IMR-90 (cell line): ENCODE measurements around the gene NREP. TPM values are rescaled to one million over a fixed set of nuclear protein-coding genes. Genes with fewer than 3 reads are reported as not detected.
A peak's percentile ranks its signal among the peaks of the same experiment; 100 is the strongest.

Source experiments
- ATAC-seq: fragments of 200-7000 bp; cut with Tn5 transposase; 2 replicates; pipeline ENCODE4 v1.9.1; 2020; ENCODE audit warnings: low read depth, mild to moderate bottlenecking, moderate library complexity
- BruUV-seq: library from RNA; stranded (reverse); fragments of 400-500 nt; replicated peaks from 2 replicates; lab custom pipeline; 2021; lab: Mats Ljungman, UMichigan
- CTCF ChIA-PET: fragments of 300-600 bp; formaldehyde crosslinking; extraction: SDS; loops from one replicate; lab custom pipeline; 2021; ENCODE audit warnings: antibody characterized with exemption; lab: Yijun Ruan, JAX
- POLR2A ChIA-PET: fragments of 300-600 bp; sonication (Branson Sonifier 250); formaldehyde crosslinking; loops from one replicate; lab custom pipeline; 2022; ENCODE audit warnings: antibody characterized with exemption; ENCODE audit not compliant: unreplicated experiment; lab: Charles Lee
- DNase-seq: peaks from one replicate; pipeline ENCODE4 v3.0.0; 2013
- H2AFZ ChIP-seq: replicated peaks from 2 replicates; pipeline ENCODE3; 2013; ENCODE audit warnings: low read length, mild to moderate bottlenecking; ENCODE audit not compliant: poor library complexity
- H2AK5ac ChIP-seq: 2 replicates; pipeline ENCODE4 v1.6.1; 2013; ENCODE audit warnings: low read depth, low read length, inconsistent platforms
- H2AK9ac ChIP-seq: replicated peaks from 2 replicates; pipeline ENCODE3; 2013; ENCODE audit warnings: mild to moderate bottlenecking, low read depth, low read length, moderate library complexity; ENCODE audit not compliant: poor library complexity
- H2BK120ac ChIP-seq: 2 replicates; pipeline ENCODE4 v1.6.1; 2013; ENCODE audit warnings: low read depth, low read length, inconsistent platforms
- H2BK15ac ChIP-seq: 3 replicates; pipeline ENCODE4 v1.6.1; 2013; ENCODE audit warnings: low read depth, low read length, inconsistent platforms
- H2BK20ac ChIP-seq: 2 replicates; pipeline ENCODE4 v1.6.1; 2013; ENCODE audit warnings: low read depth, mild to moderate bottlenecking, inconsistent platforms, low read length, moderate library complexity
- H2BK5ac ChIP-seq: 2 replicates; pipeline ENCODE4 v1.6.1; 2013; ENCODE audit warnings: mild to moderate bottlenecking, low read depth, low read length, inconsistent platforms; ENCODE audit not compliant: poor library complexity, severe bottlenecking
- H3K14ac ChIP-seq: replicated peaks from 2 replicates; pipeline ENCODE4 v1.6.1; 2013; ENCODE audit warnings: low read depth, low read length, inconsistent platforms
- H3K18ac ChIP-seq: 2 replicates; pipeline ENCODE4 v1.6.1; 2013; ENCODE audit warnings: low read depth, low read length, control low read depth
- H3K23ac ChIP-seq: 2 replicates; pipeline ENCODE4 v1.6.1; 2013; ENCODE audit warnings: low read depth, low read length, inconsistent platforms
- H3K27ac ChIP-seq: 2 replicates; pipeline ENCODE4 v1.5.1; 2013; ENCODE audit warnings: mild to moderate bottlenecking, control low read depth, low read length; ENCODE audit not compliant: insufficient read depth
- H3K27me3 ChIP-seq: 2 replicates; pipeline ENCODE4 v1.6.1; 2013; ENCODE audit warnings: low read length; ENCODE audit not compliant: control insufficient read depth, insufficient read depth
- H3K36me3 ChIP-seq: 2 replicates; pipeline ENCODE4 v1.6.1; 2013; ENCODE audit warnings: low read length, mixed read lengths; ENCODE audit not compliant: control insufficient read depth, insufficient read depth
- H3K4ac ChIP-seq: 2 replicates; pipeline ENCODE4 v1.6.1; 2013; ENCODE audit warnings: low read depth, low read length, inconsistent platforms
- H3K4me1 ChIP-seq: 2 replicates; pipeline ENCODE4 v1.6.1; 2013; ENCODE audit warnings: low read length, mixed read lengths; ENCODE audit not compliant: control insufficient read depth, insufficient read depth
- H3K4me2 ChIP-seq: 2 replicates; pipeline ENCODE4 v1.6.1; 2013; ENCODE audit warnings: low read depth, mild to moderate bottlenecking, control low read depth, low read length, moderate library complexity
- H3K4me3 ChIP-seq: 2 replicates; pipeline ENCODE4 v1.5.1; 2013; ENCODE audit warnings: low read depth, mild to moderate bottlenecking, control low read depth, low read length, moderate library complexity; ENCODE audit not compliant: insufficient read depth
- H3K56ac ChIP-seq: 2 replicates; pipeline ENCODE4 v1.6.1; 2013; ENCODE audit warnings: low read length, inconsistent platforms; ENCODE audit not compliant: insufficient read depth; ENCODE audit errors: extremely low read depth
- H3K79me1 ChIP-seq, 2 experiments: 2 replicates each; pipeline ENCODE4 v1.6.1; 2013; ENCODE audit warnings: low read length in 2 of 2, inconsistent platforms in 1 of 2, low read depth in 1 of 2
- H3K9ac ChIP-seq: 2 replicates; pipeline ENCODE4 v1.6.1; 2013; ENCODE audit warnings: low read depth, low read length, control low read depth
- H3K9me1 ChIP-seq: 2 replicates; pipeline ENCODE4 v1.6.1; 2013; ENCODE audit warnings: low read length, inconsistent platforms; ENCODE audit not compliant: insufficient read depth
- H3K9me3 ChIP-seq: 2 replicates; pipeline ENCODE4 v1.6.1; 2013; ENCODE audit warnings: low read length; ENCODE audit not compliant: control insufficient read depth, insufficient read depth
- H4K20me1 ChIP-seq: 2 replicates; pipeline ENCODE4 v1.6.1; 2013; ENCODE audit warnings: low read length, inconsistent platforms; ENCODE audit not compliant: insufficient read depth
- H4K5ac ChIP-seq: 2 replicates; pipeline ENCODE4 v1.6.1; 2013; ENCODE audit warnings: mild to moderate bottlenecking, low read depth, low read length, control low read depth
- H4K8ac ChIP-seq, 2 experiments: 2 replicates each; pipeline ENCODE4 v1.6.1; 2013; ENCODE audit warnings: low read depth in 2 of 2, low read length in 2 of 2, control low read depth in 1 of 2, inconsistent platforms in 1 of 2
- H4K91ac ChIP-seq: 2 replicates; pipeline ENCODE4 v1.6.1; 2013; ENCODE audit warnings: low read depth, low read length, inconsistent platforms; ENCODE audit not compliant: insufficient read depth
- BHLHE40 ChIP-seq: fragments of 150-350 bp; IDR thresholded peaks from 2 replicates; pipeline ENCODE4 v1.6.1; 2016; ENCODE audit warnings: mild to moderate bottlenecking, low read depth, low read length
- ELK1 ChIP-seq: fragments of 150-350 bp; IDR thresholded peaks from 2 replicates; pipeline ENCODE4 v1.6.1; 2016; ENCODE audit warnings: low read depth, mild to moderate bottlenecking, low read length, moderate library complexity, borderline replicate concordance
- RFX5 ChIP-seq: IDR thresholded peaks from 2 replicates; pipeline ENCODE4 v1.8.0; 2012; ENCODE audit warnings: low read depth, mild to moderate bottlenecking, low read length, moderate library complexity
- WGBS, 2 experiments: methylation state at CpG; one replicate each; pipeline versions ENCODE4 v1.1.5 to v1.1.7; 2013; ENCODE audit warnings: missing lambda C conversion rate in 2 of 2; ENCODE audit not compliant: insufficient read length in 1 of 2; ENCODE audit errors: extremely low coverage in 2 of 2; 5-methylcytosine and 5-hydroxymethylcytosine counted together
- dilution Hi-C: fragments of 300-500 bp; cut with HindIII; formaldehyde crosslinking; loops from one replicate; pipeline ENCODE4 v1.14.3; 2018; ENCODE audit warnings: low sequenced_read_pairs; ENCODE audit not compliant: unreplicated experiment
- in situ Hi-C: fragments of 300-500 bp; cut with MboI; formaldehyde crosslinking; loops from 3 replicates; pipeline ENCODE4 v1.14.3; 2019; ENCODE audit warnings: low sequenced_read_pairs, inconsistent platforms, mixed read lengths
- intact Hi-C: fragments of 100-400 bp; cut with micrococcal nuclease; formaldehyde crosslinking; loops from 2 replicates; pipeline ENCODE4 v1.10.0; 2022
- polyA plus RNA-seq, 3 experiments: library from polyadenylated mRNA; depleted of rRNA; stranded (reverse); fragments of >200 nt; gene quantifications; 2 replicates each; pipeline ENCODE4 v1.2.3, GENCODE V29; 2012; ENCODE audit warnings: low replicate concordance in 1 of 3
- total RNA-seq: library from RNA; depleted of rRNA; stranded (reverse); fragments of >200 nt; gene quantifications from 2 replicates; pipeline ENCODE4 v1.2.3, GENCODE V29; 2012

Gene NREP
- total and polyA plus RNA-seq, 2 of the 4 experiments (the other 2 are of a cell fraction), result 178 to 277 TPM

GRCh38 chr5:111779260-111779921 is 22.4 kb upstream of the NREP start:
- H3K14ac ChIP-seq, result no peak overlapping the region
- H3K18ac ChIP-seq, result 0 out of 2 replicates have a peak overlapping the region, but pooled peaks have one; percentile 6
- H3K56ac ChIP-seq, result no peak overlapping the region
- H3K4ac ChIP-seq, result no peak overlapping the region
- H3K79me1 ChIP-seq, result no peaks in the 10 kb centered on the region
- no peak overlapping the region for H3K9ac ChIP-seq
- ATAC-seq (no peak), DNase-seq (no peak)
- H2AFZ ChIP-seq, result peak overlapping the region; percentile 29
- no peaks in the 10 kb centered on the region; the same call in 1 of the 2 replicates for H3K9me1 ChIP-seq
- H3K4me2 ChIP-seq, result no peak overlapping the region
- 100% methylated on average over 1 of the region's 3 CpGs; no CpG with 5 or more reads in 1 of the 2 experiments for WGBS, 2 experiments
- no peak overlapping the region for H2AK5ac ChIP-seq
- no peak overlapping the region for H4K8ac ChIP-seq
- ChIA-PET POLR2A (no interaction called here), CTCF (no interaction called here)
- H3K36me3 ChIP-seq, result no peaks in the 10 kb centered on the region
- H2BK5ac ChIP-seq, result no peak overlapping the region
- H3K9me3 ChIP-seq, result no peaks in the 10 kb centered on the region
- no peak overlapping the region for H4K91ac ChIP-seq
- H2BK20ac ChIP-seq, result peak overlapping the region; percentile 15; the same call in 1 of the 2 replicates
- H3K27ac ChIP-seq, result no peak overlapping the region
- H4K20me1 ChIP-seq, result no peaks in the 10 kb centered on the region
- in situ Hi-C loops (no loop called here), intact Hi-C loops (no loop called here), dilution Hi-C loops (no loop called here)
- H3K23ac ChIP-seq, result no peak overlapping the region; the same call in 1 of the 2 replicates
- TF ChIP-seq BHLHE40 (no peak), ELK1 (no peak), RFX5 (no peak)
- H2BK15ac ChIP-seq, result no peak overlapping the region
- no peak overlapping the region for H3K4me3 ChIP-seq
- H2AK9ac ChIP-seq, result no peak overlapping the region
- no TSS peak for BruUV-seq
- H3K27me3 ChIP-seq, result no peaks in the 10 kb centered on the region
- H2BK120ac ChIP-seq, result 0 out of 2 replicates have a peak overlapping the region, but pooled peaks have one; percentile 2
- H3K4me1 ChIP-seq, result peaks cover 6% of the 10 kb centered on the region
- H4K5ac ChIP-seq, result no peak overlapping the region
